Osteoblast (primary cell): ENCODE data around the gene MC1R. TPM values are rescaled to one million over a fixed set of nuclear protein-coding genes. Genes with fewer than 3 reads are reported as not detected.
A peak's percentile ranks its signal among the peaks of the same experiment; 100 is the strongest.

Experiments used
- DNase-seq: peaks from one replicate; pipeline ENCODE4 v3.0.0; 2011; ENCODE audit warnings: low spot score, mixed read lengths; ENCODE audit not compliant: insufficient read length; ENCODE audit errors: missing footprints
- H2AFZ ChIP-seq: 2 replicates; pipeline ENCODE4 v1.6.0; 2011; ENCODE audit warnings: mild to moderate bottlenecking, low read length
- H3K27ac ChIP-seq: 2 replicates; pipeline ENCODE4 v1.5.1; 2011; ENCODE audit warnings: mild to moderate bottlenecking, low read depth, low read length, moderate library complexity
- H3K27me3 ChIP-seq: 2 replicates; pipeline ENCODE4 v1.6.0; 2012; ENCODE audit warnings: mild to moderate bottlenecking, control low read depth, inconsistent platforms, low read length, moderate library complexity; ENCODE audit not compliant: insufficient read depth
- H3K36me3 ChIP-seq: 2 replicates; pipeline ENCODE4 v1.5.1; 2011; ENCODE audit warnings: mild to moderate bottlenecking, low read length, control low read depth, moderate library complexity; ENCODE audit not compliant: insufficient read depth
- H3K4me1 ChIP-seq: 2 replicates; pipeline ENCODE4 v1.5.1; 2011; ENCODE audit warnings: mild to moderate bottlenecking, low read length, control low read depth, moderate library complexity; ENCODE audit not compliant: insufficient read depth
- H3K4me2 ChIP-seq: 2 replicates; pipeline ENCODE4 v1.6.0; 2011; ENCODE audit warnings: mild to moderate bottlenecking, low read length; ENCODE audit not compliant: insufficient read depth
- H3K4me3 ChIP-seq: fragments of 200-600 bp; sonication (generic); 3 replicates; pipeline ENCODE4 v1.5.1; 2012; ENCODE audit warnings: mild to moderate bottlenecking, low read length, inconsistent platforms; ENCODE audit not compliant: insufficient read depth
- H3K79me2 ChIP-seq: 2 replicates; pipeline ENCODE4 v1.6.0; 2012; ENCODE audit warnings: mild to moderate bottlenecking, low read length, control low read depth, inconsistent platforms; ENCODE audit not compliant: insufficient read depth
- H3K9me3 ChIP-seq: 2 replicates; pipeline ENCODE4 v1.5.1; 2011; ENCODE audit warnings: low read depth, low read length, control low read depth
- H4K20me1 ChIP-seq: 2 replicates; pipeline ENCODE4 v1.6.0; 2012; ENCODE audit warnings: mild to moderate bottlenecking, low read length, control low read depth; ENCODE audit not compliant: insufficient read depth
- total RNA-seq: library from RNA; depleted of rRNA; stranded (reverse); fragments of >200 nt; gene quantifications from 2 replicates; pipeline ENCODE4 v1.2.3, GENCODE V29; 2012
- TF ChIP-seq, protein P1 (sequence below): IDR thresholded peaks from 2 replicates; pipeline ENCODE4 v1.5.1; 2011; ENCODE audit warnings: mild to moderate bottlenecking, low read depth, low read length, moderate library complexity; ENCODE audit errors: extremely low read depth

MC1R gene
- total RNA-seq, 1 donor, result 5.1 TPM

GRCh38 chr16:89936034-89936433, 17.4 kb downstream of the MC1R start:
- peak; percentile 41 for DNase-seq
- Histone ChIP-seq H3K27me3 (no peaks in the 10 kb centered on the region), H2AFZ (no peak overlapping the region), H3K4me3 (no peak overlapping the region), H3K79me2 (peaks cover 11% of the 10 kb centered on the region), H4K20me1 (peaks cover 34% of the 10 kb centered on the region), H3K27ac (no peak overlapping the region), H3K36me3 (peaks cover 44% of the 10 kb centered on the region), H3K4me1 (no peaks in the 10 kb centered on the region), H3K4me2 (no peak overlapping the region), H3K9me3 (no peaks in the 10 kb centered on the region)
- TF ChIP-seq, protein P1, sequence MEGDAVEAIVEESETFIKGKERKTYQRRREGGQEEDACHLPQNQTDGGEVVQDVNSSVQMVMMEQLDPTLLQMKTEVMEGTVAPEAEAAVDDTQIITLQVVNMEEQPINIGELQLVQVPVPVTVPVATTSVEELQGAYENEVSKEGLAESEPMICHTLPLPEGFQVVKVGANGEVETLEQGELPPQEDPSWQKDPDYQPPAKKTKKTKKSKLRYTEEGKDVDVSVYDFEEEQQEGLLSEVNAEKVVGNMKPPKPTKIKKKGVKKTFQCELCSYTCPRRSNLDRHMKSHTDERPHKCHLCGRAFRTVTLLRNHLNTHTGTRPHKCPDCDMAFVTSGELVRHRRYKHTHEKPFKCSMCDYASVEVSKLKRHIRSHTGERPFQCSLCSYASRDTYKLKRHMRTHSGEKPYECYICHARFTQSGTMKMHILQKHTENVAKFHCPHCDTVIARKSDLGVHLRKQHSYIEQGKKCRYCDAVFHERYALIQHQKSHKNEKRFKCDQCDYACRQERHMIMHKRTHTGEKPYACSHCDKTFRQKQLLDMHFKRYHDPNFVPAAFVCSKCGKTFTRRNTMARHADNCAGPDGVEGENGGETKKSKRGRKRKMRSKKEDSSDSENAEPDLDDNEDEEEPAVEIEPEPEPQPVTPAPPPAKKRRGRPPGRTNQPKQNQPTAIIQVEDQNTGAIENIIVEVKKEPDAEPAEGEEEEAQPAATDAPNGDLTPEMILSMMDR, result no peak

- TF ChIP-seq, protein P1, result no peak
- no peak overlapping the region for H2AFZ ChIP-seq
- DNase-seq, result peak; percentile 54
- H3K4me2 ChIP-seq, result no peak overlapping the region
- H3K9me3 ChIP-seq, result no peaks in the 10 kb centered on the region
- peaks cover 6% of the 10 kb centered on the region for H3K79me2 ChIP-seq
- H4K20me1 ChIP-seq, result peaks cover 30% of the 10 kb centered on the region
- H3K27ac ChIP-seq, result no peak overlapping the region
- H3K36me3 ChIP-seq, result peaks cover 39% of the 10 kb centered on the region
- H3K4me3 ChIP-seq, result no peak overlapping the region
- H3K27me3 ChIP-seq, result no peaks in the 10 kb centered on the region
- no peaks in the 10 kb centered on the region for H3K4me1 ChIP-seq
These were observed 17.8 kb downstream of the MC1R start for GRCh38 chr16:89936508-89936907.

DNA sequence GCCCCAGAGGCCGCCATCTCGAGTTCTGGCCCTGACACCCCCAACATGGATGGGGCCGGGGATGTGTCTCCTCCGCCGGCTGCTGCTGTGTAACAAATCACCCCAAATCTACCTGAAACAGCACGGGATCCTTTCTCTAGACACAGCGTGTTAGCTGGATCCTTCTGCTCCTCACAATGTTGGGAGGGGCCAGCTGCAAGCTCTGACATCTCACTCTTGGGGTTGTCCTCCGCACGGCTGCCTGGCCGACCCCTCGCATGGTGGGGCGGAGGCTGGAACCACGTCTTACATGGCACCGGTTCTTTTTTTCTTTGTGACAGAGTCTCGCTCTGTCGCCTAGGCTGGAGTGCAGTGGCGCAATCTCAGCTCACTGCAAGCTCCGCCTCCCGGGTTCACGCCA, 18.3 kb downstream of the MC1R start:
- H3K4me3 ChIP-seq, result no peak overlapping the region
- TF ChIP-seq, protein P1, result no peak
- H3K27ac ChIP-seq, result no peak overlapping the region
- peaks cover 25% of the 10 kb centered on the region for H4K20me1 ChIP-seq
- H3K9me3 ChIP-seq, result no peaks in the 10 kb centered on the region
- peaks cover 1% of the 10 kb centered on the region for H3K79me2 ChIP-seq
- DNase-seq, result peak; percentile 51
- H3K36me3 ChIP-seq, result peaks cover 34% of the 10 kb centered on the region
- no peak overlapping the region for H2AFZ ChIP-seq
- H3K4me1 ChIP-seq, result no peaks in the 10 kb centered on the region
- no peaks in the 10 kb centered on the region for H3K27me3 ChIP-seq
- no peak overlapping the region for H3K4me2 ChIP-seq

- Histone ChIP-seq H3K79me2 (no peaks in the 10 kb centered on the region), H3K27me3 (no peaks in the 10 kb centered on the region), H3K4me1 (no peaks in the 10 kb centered on the region), H3K36me3 (peaks cover 21% of the 10 kb centered on the region), H2AFZ (no peak overlapping the region), H3K9me3 (no peaks in the 10 kb centered on the region), H3K4me3 (no peak overlapping the region), H4K20me1 (peaks cover 13% of the 10 kb centered on the region), H3K27ac (no peak overlapping the region), H3K4me2 (no peak overlapping the region)
- DNase-seq, result peak; percentile 54
- TF ChIP-seq, protein P1, result no peak
These were observed 19.7 kb downstream of the MC1R start for GRCh38 chr16:89938175-89938885.
